HPDE6-E6E7 (cell line): ENCODE results near the gene ICA1L.
A peak's percentile ranks its signal among the peaks of the same experiment; 100 is the strongest.

Experiments
- DNase-seq: peaks from one replicate; pipeline ENCODE4 v3.0.0; 2011; ENCODE audit warnings: missing footprints; ENCODE audit errors: extremely low spot score

The ICA1L gene

GRCh38 chr2:202782940-202783558, 88.5 kb downstream of the ICA1L start:
- no peak for DNase-seq

- DNase-seq: peak; percentile 85
Observed at GRCh38 chr2:202780514-202781021, 91.0 kb downstream of the ICA1L start.

- no peak for DNase-seq
Observed at GRCh38 chr2:202778217-202778616, 93.3 kb downstream of the ICA1L start.

DNA sequence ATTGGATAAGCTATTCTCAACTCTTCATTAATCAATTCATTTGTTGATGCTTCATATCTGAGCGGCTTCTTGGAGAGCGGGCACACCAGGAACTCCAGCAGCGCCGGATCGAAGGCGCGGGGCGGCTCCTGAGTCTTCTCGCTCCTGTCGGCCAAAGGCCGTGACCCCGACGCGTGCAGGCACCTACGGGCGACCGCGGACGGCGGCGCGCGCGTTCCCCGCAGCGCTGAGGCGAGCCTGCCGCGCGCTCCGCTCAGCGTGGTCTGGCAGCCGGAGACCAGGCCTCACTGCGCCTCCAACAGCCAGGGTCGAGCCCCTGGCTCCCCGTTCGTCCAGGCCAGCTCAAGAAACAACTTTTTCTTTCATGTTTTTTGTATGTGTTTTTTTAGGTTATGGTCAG, 97.5 kb downstream of the ICA1L start:
- no peak for DNase-seq

DNA sequence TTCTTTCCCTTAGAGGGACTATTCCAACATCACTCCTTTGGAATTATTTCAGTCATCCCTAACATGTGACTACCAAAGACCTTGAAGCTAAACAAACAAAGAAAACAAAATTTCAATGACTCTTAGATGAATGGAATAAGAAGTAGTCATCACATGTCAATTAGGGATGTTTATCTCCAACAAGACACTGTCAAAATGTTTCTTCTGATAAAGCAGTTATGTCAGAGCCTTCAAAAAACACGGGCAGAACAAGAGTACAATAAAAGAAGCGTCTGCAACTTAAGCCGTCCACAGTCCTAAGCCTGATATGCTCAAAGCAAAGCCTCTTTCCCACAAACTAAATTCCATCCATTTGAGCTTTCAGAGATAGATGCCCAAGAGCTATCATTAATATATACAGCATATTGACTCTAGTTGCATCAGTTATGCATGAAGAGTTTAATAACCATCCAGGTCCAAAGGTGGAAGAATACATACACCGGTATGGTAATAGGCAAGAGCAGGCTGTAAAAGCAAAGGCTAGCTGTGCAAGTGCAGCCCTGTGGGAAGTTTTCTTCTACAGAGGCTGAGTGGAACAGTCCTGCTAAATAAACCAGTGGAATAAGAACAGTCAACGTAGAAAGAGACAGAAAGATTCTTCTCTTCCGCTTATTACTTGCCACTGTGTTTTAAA, 98.1 kb downstream of the ICA1L start:
- no peak for DNase-seq

DNA sequence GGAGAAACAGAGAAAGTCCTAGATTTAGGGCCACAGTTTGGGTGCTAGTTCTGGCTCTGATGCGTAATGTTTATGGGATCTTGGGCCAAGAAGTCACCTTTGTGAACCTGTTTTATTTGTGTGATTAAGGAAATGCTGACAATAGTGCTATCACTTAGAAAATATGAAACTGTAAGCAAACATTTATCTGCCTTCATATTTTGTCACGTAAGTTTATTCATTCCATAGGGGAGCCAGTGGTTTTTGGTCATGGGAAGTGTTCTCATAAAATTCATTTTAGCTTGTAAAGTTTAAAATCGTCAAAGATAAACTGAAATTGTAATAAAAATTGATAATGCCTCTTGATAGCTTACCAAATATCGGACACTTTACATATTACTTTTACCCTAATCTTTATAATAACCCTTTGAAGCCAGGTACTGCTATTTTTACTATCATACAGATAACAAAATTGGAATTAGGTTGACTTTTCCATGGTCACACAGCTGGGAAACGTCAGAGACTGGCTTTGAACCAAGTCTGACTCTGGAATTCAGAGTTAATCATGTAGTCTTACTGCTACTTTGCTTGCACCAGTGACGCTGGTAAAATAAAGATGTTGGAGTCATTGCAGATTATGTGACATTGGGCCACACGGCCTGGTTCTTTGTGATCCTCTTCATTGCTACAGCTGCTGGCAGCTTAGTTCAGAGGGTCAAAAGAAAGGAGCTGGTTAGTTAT, 99.7 kb downstream of the ICA1L start:
- no peak for DNase-seq

GRCh38 chr2:202771336-202771735, 100.2 kb downstream of the ICA1L start:
- DNase-seq: no peak

DNA sequence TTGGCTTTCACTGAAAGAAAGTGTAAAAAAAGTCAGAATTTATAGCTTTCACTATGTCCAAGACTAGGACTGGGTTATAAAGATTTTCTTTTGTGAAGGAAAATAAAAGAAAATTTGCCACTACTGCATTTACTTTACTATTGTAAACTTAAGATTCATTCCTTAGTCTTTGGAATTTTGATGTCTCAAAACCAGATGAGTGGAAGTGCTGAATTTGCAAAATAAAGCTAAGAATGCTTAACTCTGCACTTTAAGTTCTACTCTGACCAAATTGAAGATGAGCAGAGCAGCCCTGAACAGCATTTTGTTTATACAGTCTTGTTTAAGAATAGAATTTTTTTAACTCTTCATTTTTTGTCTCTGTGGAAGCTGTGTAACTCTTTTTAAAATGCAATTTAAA, 102.4 kb downstream of the ICA1L start:
- DNase-seq: no peak

DNA sequence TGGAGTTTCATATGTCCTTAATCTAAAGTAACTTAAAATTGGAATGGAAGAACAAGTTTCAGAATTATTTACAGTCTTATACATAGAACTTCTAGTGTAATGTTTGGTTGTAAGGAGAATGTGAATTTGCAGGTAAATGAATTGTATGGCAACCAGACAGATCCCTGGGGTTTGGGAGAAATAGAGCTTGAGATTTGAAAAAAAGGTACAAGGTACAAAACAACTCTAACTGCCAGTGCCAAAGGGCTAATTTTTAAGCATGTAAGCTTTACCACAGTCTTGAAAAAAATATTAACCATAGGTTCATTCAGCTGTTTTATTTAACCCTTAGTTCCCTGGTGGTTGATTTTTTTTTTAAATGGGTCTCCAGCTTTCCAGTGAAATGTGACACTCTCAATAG, 103.3 kb downstream of the ICA1L start:
- DNase-seq: no peak

- DNase-seq: no peak
Observed at GRCh38 chr2:202765436-202765835, 106.1 kb downstream of the ICA1L start.

DNA sequence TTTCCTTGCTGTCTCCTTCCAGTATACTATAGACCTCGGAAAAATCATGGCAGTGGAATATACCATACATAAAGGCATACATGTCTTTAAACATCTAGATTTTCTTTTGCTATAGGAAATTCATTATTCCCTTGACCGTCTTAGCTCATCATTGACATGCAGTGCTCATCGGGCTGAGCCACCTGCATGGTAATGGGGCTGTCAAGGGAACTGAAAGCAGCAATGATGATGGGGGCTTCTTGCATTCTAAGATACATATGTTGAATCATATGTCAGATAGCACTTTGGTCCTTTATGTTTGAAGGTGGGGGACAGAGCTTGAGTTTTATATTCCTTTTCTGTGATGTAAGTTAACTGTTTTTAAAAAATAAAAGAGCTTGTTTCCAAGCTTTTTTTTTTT, 106.6 kb downstream of the ICA1L start:
- DNase-seq: no peak

- no peak for DNase-seq
Observed at GRCh38 chr2:202763916-202764315, 107.7 kb downstream of the ICA1L start.

- DNase-seq: no peak
Observed at GRCh38 chr2:202762556-202762955, 109.0 kb downstream of the ICA1L start.

GRCh38 chr2:202760848-202761247, 110.7 kb downstream of the ICA1L start:
- DNase-seq: no peak

GRCh38 chr2:202758604-202759003, 113.0 kb downstream of the ICA1L start:
- DNase-seq: no peak

GRCh38 chr2:202758128-202758527, 113.4 kb downstream of the ICA1L start:
- no peak for DNase-seq

DNA sequence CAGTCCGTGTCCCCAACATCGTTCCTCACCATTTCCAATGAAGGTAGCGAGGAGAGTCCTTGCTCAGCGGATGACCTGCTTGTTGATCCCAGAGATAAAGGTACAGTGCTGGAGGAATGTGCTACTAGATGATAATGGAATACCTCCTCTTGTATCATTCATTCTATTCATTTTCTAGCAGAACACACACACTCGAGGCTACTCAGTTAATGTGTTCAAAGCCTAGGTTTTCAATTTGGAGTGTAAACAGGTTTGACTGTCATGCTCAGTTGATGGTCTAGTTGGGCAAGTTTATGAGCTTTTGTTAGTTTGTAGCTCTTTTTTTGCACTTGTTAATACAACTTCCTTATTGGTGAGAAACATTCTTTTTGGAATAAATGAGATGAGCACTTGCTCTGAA, 114.2 kb downstream of the ICA1L start:
- DNase-seq: no peak

- DNase-seq: no peak
Observed at GRCh38 chr2:202756598-202756997, 115.0 kb downstream of the ICA1L start.

GRCh38 chr2:202754936-202755335, 116.6 kb downstream of the ICA1L start:
- no peak for DNase-seq

GRCh38 chr2:202752071-202752470, 119.5 kb downstream of the ICA1L start:
- no peak for DNase-seq

GRCh38 chr2:202750763-202751427, 120.7 kb downstream of the ICA1L start:
- no peak for DNase-seq

DNA sequence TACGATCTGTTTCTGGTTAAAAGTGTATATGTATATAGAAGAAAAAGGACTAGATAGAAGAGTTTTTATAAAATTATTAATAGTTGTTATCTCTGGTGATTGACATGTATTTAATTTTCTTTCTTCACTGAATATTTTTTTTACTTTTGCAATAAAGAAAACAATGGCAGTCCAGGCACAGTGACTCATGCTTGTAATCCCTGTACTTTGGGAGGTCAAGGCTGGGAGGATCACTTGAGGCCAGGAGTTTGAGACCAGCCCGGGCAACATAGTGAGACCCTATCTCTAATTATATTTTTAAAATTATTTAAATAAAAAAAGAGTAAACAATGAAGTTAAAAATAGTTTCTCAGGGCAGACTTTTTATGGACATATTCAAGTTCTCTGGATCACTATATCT, 122.1 kb downstream of the ICA1L start:
- no peak for DNase-seq
